Stimulated activated CD8-positive, alpha-beta memory T cell treated with anti-CD3 and anti-CD28 coated beads, Interleukin-4, amount 100 ng/mL, for 1 hour (primary cell): ENCODE results near the gene CXorf58.
"Not testable (repeated sequence)": the region's sequence is repeated elsewhere in the genome, so short reads cannot be mapped to it uniquely, and the experiment has no call there.

Experiments used
- DNase-seq, 2 donors: peaks; one replicate each; pipeline ENCODE4 v3.0.0-alpha.2; 2020; ENCODE audit warnings: low read depth in 2 of 2, low spot score in 1 of 2

The CXorf58 gene

GRCh38 chrX:23907498-23908218, at the start of gene CXorf58, which contains the start of gene APOO:
Gene CXorf58, plus strand, starts transcription at chrX:23908006. Its CDS starts 2,297 bp downstream, at chrX:23910303.
Gene APOO, minus strand, starts transcription at chrX:23907938. Its CDS starts 236 bp downstream, at chrX:23907702.
- peak; percentile 66 to 80 for DNase-seq

- not testable (repeated sequence) for DNase-seq
Measured at GRCh38 chrX:23859238-23859637, 48.6 kb upstream of the CXorf58 start.

GRCh38 chrX:23861215-23861896, 46.5 kb upstream of the CXorf58 start:
- DNase-seq = no peak

DNA sequence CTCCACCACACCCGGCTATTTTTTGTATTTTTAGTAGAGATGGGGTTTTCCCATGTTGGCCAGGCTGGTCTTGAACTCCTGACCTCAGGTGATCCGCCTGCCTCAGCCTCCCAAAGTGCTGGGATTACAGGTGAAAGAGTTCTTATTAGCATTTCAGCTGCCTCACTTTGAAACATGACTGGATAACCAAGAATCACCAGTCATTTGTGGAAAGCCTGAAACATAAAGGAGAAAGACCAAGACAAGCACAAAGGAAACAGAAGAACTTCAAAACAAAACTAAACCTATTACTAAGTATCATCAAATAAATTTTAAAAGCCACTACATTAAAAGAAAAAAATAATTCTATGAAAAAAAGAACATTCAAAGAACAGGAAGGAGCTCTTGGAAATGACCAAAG, 45.9 kb upstream of the CXorf58 start:
- DNase-seq = not testable (repeated sequence)

GRCh38 chrX:23864742-23865326, 43.0 kb upstream of the CXorf58 start:
- no peak for DNase-seq

GRCh38 chrX:23870041-23870440, 37.8 kb upstream of the CXorf58 start:
- DNase-seq = no peak

GRCh38 chrX:23871905-23872546, 35.8 kb upstream of the CXorf58 start:
- no peak for DNase-seq

DNA sequence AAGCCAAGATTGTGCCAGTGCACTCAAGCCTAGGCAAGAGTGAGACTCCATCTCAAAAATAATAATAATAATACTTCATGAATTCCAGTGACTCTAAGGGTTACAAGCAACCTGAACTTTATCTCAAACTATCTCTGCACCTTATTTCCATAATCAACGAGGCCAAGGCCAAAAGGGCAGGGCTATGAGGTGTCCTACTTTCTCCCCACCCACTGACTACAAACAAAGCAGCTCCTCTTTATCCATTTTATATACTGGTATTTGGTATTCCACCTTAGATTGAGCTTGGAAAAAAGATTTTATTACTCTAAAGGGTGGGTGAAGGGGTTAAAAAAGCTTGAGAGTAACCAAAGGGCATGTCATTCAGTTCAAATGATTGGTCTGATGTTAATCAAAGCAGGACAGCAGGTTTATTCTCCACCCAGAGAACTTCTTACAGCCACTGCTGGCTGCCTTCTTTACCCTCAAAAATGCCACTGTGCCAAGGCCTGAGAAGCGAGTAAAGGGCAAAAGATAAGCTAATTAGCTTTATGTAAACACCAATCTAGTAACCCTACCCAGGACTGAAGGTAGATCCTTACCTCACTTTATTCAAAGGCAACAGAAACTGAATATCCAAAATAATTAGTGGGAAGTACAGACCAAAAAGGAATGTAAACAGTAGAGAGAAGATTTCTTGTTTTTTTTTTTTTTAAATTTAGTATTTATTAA, 28.3 kb upstream of the CXorf58 start:
- DNase-seq = no peak

DNA sequence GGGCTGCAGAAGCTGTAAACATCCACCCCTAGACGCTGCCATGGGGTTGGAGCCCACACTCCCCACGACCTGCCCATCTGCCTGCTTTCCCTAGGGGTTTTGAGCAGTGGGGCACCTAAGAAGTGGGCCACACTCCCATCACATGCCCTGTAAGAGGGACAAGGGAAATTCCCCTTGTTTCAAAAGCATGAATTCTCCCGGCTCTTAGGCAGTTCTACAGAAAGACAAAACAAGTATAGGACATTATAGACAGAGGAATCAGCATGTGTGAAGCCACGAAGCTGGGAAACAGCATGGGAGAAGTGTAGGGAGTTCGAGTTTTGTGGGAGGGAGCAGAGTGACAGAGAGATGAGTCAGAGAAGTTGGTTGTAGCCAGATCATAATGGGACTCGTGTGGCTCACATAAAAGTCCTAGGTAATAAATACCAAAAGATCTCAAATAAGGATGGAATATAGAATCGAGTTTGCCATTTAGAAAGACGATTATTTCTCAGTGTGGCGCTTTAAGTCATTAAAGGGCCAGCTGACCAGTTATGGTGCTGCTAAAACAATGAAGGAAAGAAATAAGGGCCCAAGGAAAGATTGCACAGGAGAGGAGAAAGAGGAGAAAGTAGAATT, 24.0 kb upstream of the CXorf58 start:
- DNase-seq = no peak

DNA sequence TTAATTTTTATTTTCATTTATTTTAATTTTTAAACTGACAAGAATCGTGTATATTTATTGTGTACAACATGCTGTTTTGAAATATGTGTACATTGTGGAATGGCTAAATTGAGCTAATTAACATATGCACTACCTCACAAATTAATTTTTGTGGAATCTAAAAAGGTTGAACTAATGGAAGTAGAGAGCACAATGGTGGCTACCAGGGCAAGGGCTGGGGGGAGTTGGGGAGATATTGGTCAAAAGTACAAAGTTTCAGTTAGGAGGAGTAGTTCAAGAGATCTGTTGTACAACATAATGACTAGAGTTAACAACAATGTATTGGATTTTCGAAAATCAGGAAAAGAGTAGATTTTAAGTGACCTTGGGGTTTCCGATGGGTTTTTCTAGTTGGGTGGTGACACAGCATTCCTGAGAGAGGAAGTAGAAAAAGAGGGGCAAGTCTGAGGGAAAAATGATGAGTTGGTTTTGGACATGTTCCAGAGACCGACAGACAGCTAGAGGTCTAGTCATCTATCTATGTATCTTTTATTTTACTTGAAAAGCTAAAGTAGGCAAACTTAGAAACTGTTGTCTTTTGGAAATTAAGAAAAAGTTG, 23.3 kb upstream of the CXorf58 start:
- DNase-seq = no peak

DNA sequence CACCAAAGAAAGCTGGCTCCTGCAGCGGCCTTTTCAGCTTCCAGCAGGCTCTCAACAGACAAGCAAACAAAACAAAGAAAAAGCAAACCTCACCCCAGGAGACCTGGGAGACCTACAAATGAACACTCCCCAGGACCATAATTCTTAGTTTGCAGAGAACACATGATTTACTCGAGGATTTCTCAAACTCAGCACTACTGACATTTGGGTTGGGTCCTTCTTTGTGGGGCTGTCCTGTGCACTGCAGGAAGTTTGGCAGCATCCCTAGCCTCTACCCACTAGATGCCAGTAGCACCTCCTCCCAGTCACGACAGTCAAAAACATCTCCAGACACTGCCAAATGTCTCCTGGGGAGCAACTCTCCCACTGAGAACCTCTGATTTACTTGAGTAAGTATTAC, 22.0 kb upstream of the CXorf58 start:
- DNase-seq = no peak

DNA sequence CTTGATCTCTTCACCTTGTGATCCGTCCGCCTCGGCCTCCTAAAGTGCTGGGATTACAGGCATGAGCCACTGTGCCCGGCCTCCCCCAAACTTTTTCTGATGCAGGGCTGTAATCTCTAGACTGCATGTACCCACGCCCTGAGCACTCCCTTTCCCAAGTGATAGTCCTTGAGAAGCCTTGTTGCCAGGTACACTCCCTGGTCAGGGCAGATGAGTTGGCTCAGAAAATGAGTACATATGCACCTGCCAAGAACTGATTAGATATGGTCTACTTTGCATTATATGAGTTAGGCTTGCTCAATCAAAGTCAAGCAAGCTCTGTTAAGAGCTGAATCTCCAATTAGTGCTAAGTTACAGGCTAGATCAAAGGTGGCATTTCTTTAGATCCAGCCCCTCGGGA, 20.4 kb upstream of the CXorf58 start:
- DNase-seq = no peak

DNA sequence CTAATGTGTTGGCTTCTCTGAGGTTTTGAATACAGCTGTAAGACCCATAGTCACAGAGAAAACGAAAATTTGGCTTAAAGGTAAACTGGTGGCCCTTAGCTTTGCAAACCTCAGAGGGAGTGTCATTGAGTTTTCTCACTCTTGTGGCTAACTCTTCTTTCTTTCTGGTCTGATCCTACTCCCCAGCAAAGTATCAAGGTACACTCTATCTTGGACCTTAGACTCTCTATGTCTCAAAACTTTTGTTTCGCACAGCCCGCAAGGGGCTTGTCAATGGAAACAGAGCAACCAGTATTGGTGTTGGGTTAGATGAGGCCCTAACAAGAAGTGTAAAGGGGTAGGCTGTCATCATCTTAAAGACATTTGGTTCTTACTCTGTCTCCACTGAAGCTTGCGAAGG, 19.9 kb upstream of the CXorf58 start:
- DNase-seq = no peak

DNA sequence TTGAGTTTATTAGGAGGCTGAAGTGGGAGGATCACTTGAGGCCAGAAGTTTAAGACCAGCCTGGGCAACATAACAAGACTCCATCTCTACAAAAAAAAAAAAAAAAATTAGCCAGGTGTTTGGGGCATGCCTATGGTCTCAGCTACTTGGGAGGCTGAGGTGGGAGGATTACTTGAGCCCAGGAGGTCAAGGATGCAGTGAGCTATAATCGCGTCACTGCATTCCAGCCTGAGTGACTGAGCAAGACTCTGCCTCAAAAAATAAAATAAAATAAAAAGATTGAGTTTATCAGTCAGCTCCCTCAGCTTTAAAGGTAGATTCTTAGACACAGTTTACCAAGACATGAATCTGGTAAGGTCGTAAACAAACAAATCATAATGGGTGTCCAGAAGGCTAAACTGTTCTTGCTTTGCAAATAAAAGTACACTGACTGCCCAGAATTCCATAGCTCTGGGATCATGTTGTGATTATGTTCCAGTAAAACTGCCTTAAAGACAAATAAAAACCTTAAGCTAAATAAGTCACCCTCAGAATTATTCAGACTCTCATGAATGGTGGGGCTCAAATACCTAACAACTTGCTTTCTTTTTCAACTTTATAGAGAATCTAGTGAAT, 18.8 kb upstream of the CXorf58 start:
- DNase-seq = no peak

DNA sequence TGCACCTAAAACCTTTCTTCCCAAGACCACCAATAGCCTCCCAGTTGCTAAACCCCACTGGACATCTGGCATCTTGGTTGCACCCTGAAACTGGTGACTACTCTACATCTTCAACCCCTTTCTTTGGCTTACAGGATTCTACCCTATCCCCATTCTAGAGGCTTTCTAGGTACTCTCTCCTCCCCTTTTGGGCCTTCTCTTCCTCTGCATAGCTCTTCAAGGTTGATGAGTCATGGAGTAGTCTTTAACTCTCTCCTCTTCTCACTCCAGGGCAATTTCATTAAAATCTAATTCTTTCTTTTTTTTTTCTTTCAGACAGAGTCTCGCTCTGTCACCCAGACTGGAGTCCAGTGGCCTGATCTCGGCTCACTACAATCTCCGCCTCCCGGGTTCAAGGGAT, 16.9 kb upstream of the CXorf58 start:
- no peak for DNase-seq

GRCh38 chrX:23894993-23895392, 12.8 kb upstream of the CXorf58 start:
- DNase-seq = not testable (repeated sequence)

DNA sequence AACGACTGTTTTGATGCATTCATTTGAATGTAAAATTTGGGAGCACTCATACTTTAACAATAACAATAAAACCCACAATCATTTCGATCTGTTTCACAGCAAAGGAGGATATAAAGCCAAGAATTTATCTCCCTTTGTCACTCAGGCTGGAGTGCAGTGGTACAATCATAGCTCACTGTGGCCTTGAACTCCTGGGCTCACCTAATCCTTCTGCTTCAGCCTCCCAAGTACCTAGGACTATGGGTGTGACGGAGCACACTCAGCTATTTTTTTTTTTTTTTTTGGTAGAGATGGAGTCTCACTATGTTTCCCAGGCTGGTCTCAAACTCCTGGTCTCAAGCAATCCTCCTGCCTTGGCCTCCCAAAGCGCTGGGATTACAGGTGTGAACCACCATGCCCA, 11.3 kb upstream of the CXorf58 start:
- DNase-seq = not testable (repeated sequence)

- no peak for DNase-seq
Measured at GRCh38 chrX:23896981-23897380, 10.8 kb upstream of the CXorf58 start.

- DNase-seq = no peak
Measured at GRCh38 chrX:23898412-23898959, 9.3 kb upstream of the CXorf58 start.
